Chondrocyte (in vitro differentiated cells): ENCODE data around the gene HACL1. TPM values are rescaled to one million over a fixed set of nuclear protein-coding genes. Genes with fewer than 3 reads are reported as not detected.

Experiments
- DNase-seq: peaks from one replicate; pipeline ENCODE4 v3.0.0; 2021; ENCODE audit warnings: mixed read lengths, low spot score
- H3K27ac Mint-ChIP-seq: one replicate; pipeline ENCODE4 v1.8.0; 2021; ENCODE audit warnings: mild to moderate bottlenecking, moderate library complexity, mixed read lengths; ENCODE audit not compliant: unreplicated experiment
- H3K27me3 Mint-ChIP-seq: 2 replicates; pipeline ENCODE4 v1.8.0; 2021; ENCODE audit warnings: low read depth, mixed read lengths
- H3K36me3 Mint-ChIP-seq: 2 replicates; pipeline ENCODE4 v1.8.0; 2021; ENCODE audit warnings: low read depth, mixed read lengths
- H3K4me1 Mint-ChIP-seq: 2 replicates; pipeline ENCODE4 v1.8.0; 2021; ENCODE audit warnings: low read depth, mild to moderate bottlenecking, mixed read lengths
- H3K4me3 Mint-ChIP-seq: one replicate; pipeline ENCODE4 v1.8.0; 2021; ENCODE audit warnings: mild to moderate bottlenecking, moderate library complexity, mixed read lengths; ENCODE audit not compliant: unreplicated experiment
- H3K9me3 Mint-ChIP-seq: 2 replicates; pipeline ENCODE4 v1.8.0; 2021; ENCODE audit warnings: low read depth, mixed read lengths
- CTCF ChIP-seq: fragments of 200-600 bp; sonication (generic); IDR thresholded peaks from 2 replicates; pipeline ENCODE4 v1.5.0; 2021; ENCODE audit warnings: antibody characterized with exemption, mild to moderate bottlenecking, moderate library complexity
- total RNA-seq: library from RNA; stranded (reverse); gene quantifications from 3 replicates; pipeline ENCODE4 v1.2.1, GENCODE V29; 2021

The HACL1 gene
- total RNA-seq, 1 donor from 2014 or later = 16.9 TPM

GRCh38 chr3:15542614-15543013 lies 58.8 kb downstream of the HACL1 start:
- DNase-seq = no peak
- H3K27ac Mint-ChIP-seq = no peak overlapping the region
- no peak overlapping the region for H3K4me3 Mint-ChIP-seq
- peaks cover 6% of the 10 kb centered on the region for H3K36me3 Mint-ChIP-seq
- no peak for TF ChIP-seq CTCF
- H3K4me1 Mint-ChIP-seq = peaks cover 3% of the 10 kb centered on the region
- peaks cover 11% of the 10 kb centered on the region for H3K9me3 Mint-ChIP-seq
- H3K27me3 Mint-ChIP-seq = no peaks in the 10 kb centered on the region

- TF ChIP-seq CTCF = no peak
- Mint-ChIP-seq H3K4me3 (no peak overlapping the region), H3K27ac (no peak overlapping the region), H3K27me3 (no peaks in the 10 kb centered on the region), H3K4me1 (peaks cover 3% of the 10 kb centered on the region), H3K36me3 (peaks cover 2% of the 10 kb centered on the region), H3K9me3 (peaks cover 6% of the 10 kb centered on the region)
- no peak for DNase-seq
Observed at GRCh38 chr3:15541371-15541770, 60.0 kb downstream of the HACL1 start.

- H3K9me3 Mint-ChIP-seq = no peaks in the 10 kb centered on the region
- TF ChIP-seq CTCF = no peak
- no peaks in the 10 kb centered on the region for H3K27me3 Mint-ChIP-seq
- H3K4me1 Mint-ChIP-seq = peaks cover 3% of the 10 kb centered on the region
- H3K36me3 Mint-ChIP-seq = peaks cover 2% of the 10 kb centered on the region
- DNase-seq = no peak
- H3K4me3 Mint-ChIP-seq = no peak overlapping the region
- no peak overlapping the region for H3K27ac Mint-ChIP-seq
Observed at GRCh38 chr3:15539066-15539465, 62.3 kb downstream of the HACL1 start.

- H3K4me3 Mint-ChIP-seq = no peak overlapping the region
- no peak for TF ChIP-seq CTCF
- DNase-seq = no peak
- no peaks in the 10 kb centered on the region for H3K27me3 Mint-ChIP-seq
- peaks cover 2% of the 10 kb centered on the region for H3K36me3 Mint-ChIP-seq
- H3K4me1 Mint-ChIP-seq = peaks cover 3% of the 10 kb centered on the region
- H3K27ac Mint-ChIP-seq = no peak overlapping the region
- no peaks in the 10 kb centered on the region for H3K9me3 Mint-ChIP-seq
Observed at GRCh38 chr3:15538345-15538744, 63.0 kb downstream of the HACL1 start.

- Mint-ChIP-seq H3K4me3 (no peak overlapping the region), H3K4me1 (no peaks in the 10 kb centered on the region), H3K27ac (no peak overlapping the region), H3K9me3 (no peaks in the 10 kb centered on the region), H3K27me3 (no peaks in the 10 kb centered on the region), H3K36me3 (peaks cover 2% of the 10 kb centered on the region)
- no peak for DNase-seq
- no peak for TF ChIP-seq CTCF
Observed at GRCh38 chr3:15536856-15537255, 64.5 kb downstream of the HACL1 start.
